H1 (cell line): ENCODE data around the gene UGT1A6. TPM values are rescaled to one million over a fixed set of nuclear protein-coding genes. Genes with fewer than 3 reads are reported as not detected.

Source experiments
- ASH2L ChIP-seq: fragments of 200-600, 300-600 bp; sonication (generic); IDR thresholded peaks from one replicate; pipeline ENCODE4 v1.7.1; 2017; ENCODE audit warnings: low read length
- ATF3 ChIP-seq: IDR thresholded peaks from 2 replicates; pipeline ENCODE4 v1.6.1; 2011; ENCODE audit warnings: low read depth, mild to moderate bottlenecking, low read length; ENCODE audit not compliant: insufficient read depth
- CTBP2 ChIP-seq: IDR thresholded peaks from 2 replicates; pipeline ENCODE4 v1.7.0; 2011; ENCODE audit warnings: borderline replicate concordance, mild to moderate bottlenecking, moderate library complexity, mixed read lengths, low read length; ENCODE audit not compliant: insufficient read depth, insufficient read length
- GTF2F1 ChIP-seq: IDR thresholded peaks from 2 replicates; pipeline ENCODE4 v1.6.1; 2012; ENCODE audit warnings: low read depth, low read length, improper control_type of control experiment, borderline replicate concordance
- RAD21 ChIP-seq, 2 experiments: IDR thresholded peaks in 1 of 2; conservative IDR thresholded peaks in 1 of 2; 2 replicates each; pipeline ENCODE4 v1.6.1; 2011; ENCODE audit warnings: low read depth in 2 of 2, low read length in 2 of 2, improper control_type of control experiment in 1 of 2, inconsistent platforms in 1 of 2, mild to moderate bottlenecking in 1 of 2, moderate library complexity in 1 of 2
- SP4 ChIP-seq: IDR thresholded peaks from 2 replicates; pipeline ENCODE4 v1.6.1; 2012; ENCODE audit warnings: low read length, inconsistent platforms
- polyA plus RNA-seq, 7 experiments: library from polyadenylated mRNA; depleted of rRNA in 3 of 7; stranded (reverse) in 5 of 7; unstranded in 2 of 7; fragments of >200 nt in 5 of 7; fragments of 200-250 nt in 2 of 7; gene quantifications; 1 replicate in 5 of 7; 2 replicates in 1 of 7; 4 replicates in 1 of 7; pipeline versions ENCODE4 v1.2.1 to v1.2.3, GENCODE V29; 2011 to 2013; ENCODE audit warnings: missing spikeins in 2 of 7, mixed read lengths in 2 of 7
- total RNA-seq: library from RNA; stranded (reverse); fragmentation: NEBNext Ultra II Directional; extraction: Animal tissue kit (Norgen Biotek cat#: 25700); gene quantifications from 2 replicates; pipeline ENCODE4 v1.2.1, GENCODE V29; 2021

Gene UGT1A6
- total and polyA plus RNA-seq, 2 of the 8 experiments (the other 6 are each of a cell fraction or from before 2014, with no cell fraction given): not detected

GRCh38 chr2:233791151-233791882 is 98.6 kb downstream of the UGT1A6 start (continued):
- no peak for TF ChIP-seq RAD21 (IDR thresholded peaks at IDR 0.05 in 1 of 2, conservative IDR thresholded peaks at IDR 0.05 in 1 of 2; ENCODE audit: low read depth in 2 of 2, low read length in 2 of 2)
- no peak for TF ChIP-seq ATF3
- TF ChIP-seq SP4: no peak
- TF ChIP-seq GTF2F1: no peak
- TF ChIP-seq ASH2L: no peak
- no peak for TF ChIP-seq CTBP2
